PC-3 (cell line): ENCODE data around the gene VILL. TPM values are rescaled to one million over a fixed set of nuclear protein-coding genes. Genes with fewer than 3 reads are reported as not detected.

Source experiments
- ATAC-seq: fragments of 200-7000 bp; cut with Tn5 transposase; 2 replicates; pipeline ENCODE4 v1.9.1; 2020; ENCODE audit warnings: mild to moderate bottlenecking, moderate library complexity
- BruUV-seq: library from RNA; stranded (reverse); fragments of 400-500 nt; replicated peaks from 2 replicates; lab custom pipeline; 2021; lab: Mats Ljungman, UMichigan
- CTCF ChIA-PET: fragments of 300-600 bp; sonication (Branson Sonifier 250); formaldehyde crosslinking; loops from one replicate; lab custom pipeline; 2022; ENCODE audit warnings: antibody characterized with exemption; lab: Charles Lee
- POLR2A ChIA-PET: fragments of 300-600 bp; sonication (Branson Sonifier 250); formaldehyde crosslinking; loops from one replicate; lab custom pipeline; 2022; ENCODE audit warnings: antibody characterized with exemption; ENCODE audit not compliant: unreplicated experiment; lab: Charles Lee
- DNase-seq: peaks from one replicate; pipeline ENCODE4 v3.0.0-alpha.2; 2015
- H2AFZ ChIP-seq: fragments of 300-600 bp; sonication (generic); 2 replicates; pipeline ENCODE4 v1.6.0; 2016; ENCODE audit warnings: antibody characterized with exemption, low read length
- H3F3A ChIP-seq: fragments of 300-600 bp; sonication (generic); one replicate; pipeline ENCODE4 v1.6.0; 2017; ENCODE audit warnings: antibody characterized with exemption, low read length, control low read depth, mild to moderate bottlenecking; ENCODE audit not compliant: unreplicated experiment
- H3K27ac ChIP-seq: fragments of 300-600 bp; sonication (generic); 2 replicates; pipeline ENCODE4 v1.5.1; 2016; ENCODE audit warnings: mild to moderate bottlenecking, low read length
- H3K27me3 ChIP-seq: fragments of 300-600 bp; sonication (generic); 2 replicates; pipeline ENCODE4 v1.6.1; 2016; ENCODE audit warnings: low read length, mixed read lengths
- H3K36me3 ChIP-seq: fragments of 300-600 bp; sonication (generic); 2 replicates; pipeline ENCODE4 v1.6.1; 2016; ENCODE audit warnings: low read depth, mixed run types, low read length, mixed read lengths
- H3K4me1 ChIP-seq: fragments of 300-600 bp; sonication (generic); 2 replicates; pipeline ENCODE4 v1.5.1; 2016; ENCODE audit warnings: low read length; ENCODE audit not compliant: insufficient read depth
- H3K4me2 ChIP-seq: fragments of 300-600 bp; sonication (generic); 2 replicates; pipeline ENCODE4 v1.6.0; 2016; ENCODE audit warnings: low read length
- H3K4me3 ChIP-seq: fragments of 300-600 bp; sonication (generic); 2 replicates; pipeline ENCODE4 v1.5.1; 2016; ENCODE audit warnings: mild to moderate bottlenecking, low read length, mixed read lengths
- H3K79me2 ChIP-seq: fragments of 300-600 bp; sonication (generic); 2 replicates; pipeline ENCODE4 v1.6.1; 2017; ENCODE audit warnings: low read length, mixed read lengths
- H3K9ac ChIP-seq: fragments of 300-600 bp; sonication (generic); 2 replicates; pipeline ENCODE4 v1.6.0; 2016; ENCODE audit warnings: mild to moderate bottlenecking, low read length
- H3K9me2 ChIP-seq: fragments of 300-600 bp; sonication (generic); replicated peaks from 2 replicates; pipeline ENCODE4 v1.6.1; 2016; ENCODE audit warnings: mixed run types, low read length, mixed read lengths
- H3K9me3 ChIP-seq: fragments of 300-600 bp; sonication (generic); 2 replicates; pipeline ENCODE4 v1.6.1; 2016; ENCODE audit warnings: low read length, mixed read lengths
- H4K20me1 ChIP-seq: fragments of 300-600 bp; sonication (generic); 2 replicates; pipeline ENCODE4 v1.6.1; 2016; ENCODE audit warnings: low read length, mixed read lengths
- CTCF ChIP-seq: fragments of 300-600 bp; sonication (generic); conservative IDR thresholded peaks from 2 replicates; pipeline ENCODE4 v1.5.1; 2017; ENCODE audit warnings: antibody characterized with exemption, low read depth, mild to moderate bottlenecking, low read length
- EZH2 ChIP-seq: fragments of 300-600 bp; sonication (generic); IDR thresholded peaks from one replicate; pipeline ENCODE4 v1.6.1; 2017; ENCODE audit warnings: antibody characterized with exemption, mild to moderate bottlenecking, low read length; ENCODE audit not compliant: unreplicated experiment
- EZH2phosphoT487 ChIP-seq: fragments of 300-600 bp; sonication (generic); IDR thresholded peaks from 2 replicates; pipeline ENCODE4 v1.6.1; 2018; ENCODE audit warnings: mild to moderate bottlenecking, antibody characterized with exemption, low read length, borderline replicate concordance
- intact Hi-C: fragments of 100-400 bp; cut with micrococcal nuclease; formaldehyde crosslinking; loops from 2 replicates; pipeline ENCODE4 v1.9.0; 2023
- total RNA-seq: library from RNA; depleted of rRNA; stranded (reverse); fragments of >200 nt; gene quantifications from 2 replicates; pipeline ENCODE4 v1.2.3, GENCODE V29; 2014

The VILL gene
- total RNA-seq, 1 experiment from 2014 or later: 0.44 TPM

- ATAC-seq: no peak
- Histone ChIP-seq H4K20me1 (no peaks in the 10 kb centered on the region), H3F3A (no peaks in the 10 kb centered on the region), H3K4me1 (peaks cover 50% of the 10 kb centered on the region), H3K27me3 (no peaks in the 10 kb centered on the region), H3K9ac (no peak overlapping the region), H3K4me3 (no peak overlapping the region), H3K27ac (no peak overlapping the region), H3K9me3 (no peaks in the 10 kb centered on the region), H3K4me2 (no peak overlapping the region), H3K79me2 (no peaks in the 10 kb centered on the region), H3K9me2 (no peaks in the 10 kb centered on the region), H3K36me3 (no peaks in the 10 kb centered on the region), H2AFZ (no peak overlapping the region)
- intact Hi-C loops: no loop called here
- no peak for DNase-seq
- ChIA-PET CTCF (no interaction called here), POLR2A (no interaction called here)
- TF ChIP-seq EZH2phosphoT487 (no peak), EZH2 (no peak), CTCF (no peak)
- BruUV-seq: no TSS peak
These were observed 37.2 kb downstream of the VILL start for GRCh38 chr3:38027466-38028465.

GRCh38 chr3:38028621-38029361, 38.2 kb downstream of the VILL start:
- H3K27me3 ChIP-seq: no peaks in the 10 kb centered on the region
- intact Hi-C loops: no loop called here
- ATAC-seq (no peak), DNase-seq (no peak)
- peaks cover 43% of the 10 kb centered on the region for H3K4me1 ChIP-seq
- no peak overlapping the region for H3K9ac ChIP-seq
- no peak overlapping the region for H3K4me2 ChIP-seq
- BruUV-seq: no TSS peak
- no peaks in the 10 kb centered on the region for H3K9me2 ChIP-seq
- H3K79me2 ChIP-seq: no peaks in the 10 kb centered on the region
- H2AFZ ChIP-seq: no peak overlapping the region
- no peaks in the 10 kb centered on the region for H3F3A ChIP-seq
- POLR2A ChIA-PET: no interaction called here
- TF ChIP-seq EZH2 (no peak), EZH2phosphoT487 (no peak), CTCF (no peak)
- no peaks in the 10 kb centered on the region for H3K36me3 ChIP-seq
- no peaks in the 10 kb centered on the region for H3K9me3 ChIP-seq
- CTCF ChIA-PET: no interaction called here
- no peak overlapping the region for H3K4me3 ChIP-seq
- H4K20me1 ChIP-seq: no peaks in the 10 kb centered on the region
- H3K27ac ChIP-seq: no peak overlapping the region
